Tibial artery (tissue), 4 donors: ENCODE measurements around the gene QARS1.

Experiments
- DNase-seq, 2 donors: peaks; one replicate each; pipeline ENCODE4 v3.0.0-alpha.2; 2019
- H3K27ac ChIP-seq, 2 donors: fragments of 200-600 bp; sonication (generic) in 1 of 2; 1 replicate in 1 of 2; 2 replicates in 1 of 2; pipeline ENCODE4 v1.5.1; 2018 to 2019; ENCODE audit warnings: mild to moderate bottlenecking in 1 of 2
- H3K27me3 ChIP-seq, 2 donors: fragments of 200-600 bp; sonication (generic) in 1 of 2; one replicate each; pipeline versions ENCODE4 v1.5.1 to v1.6.0; 2016 to 2019
- H3K36me3 ChIP-seq, 3 donors: fragments of 200-600 bp; sonication (generic) in 2 of 3; one replicate each; pipeline ENCODE4 v1.5.1; 2016 to 2019; ENCODE audit warnings: mild to moderate bottlenecking in 2 of 3
- H3K4me1 ChIP-seq, 4 donors: fragments of 200-600 bp; sonication (generic) in 2 of 4; 1 replicate in 3 of 4; 2 replicates in 1 of 4; pipeline ENCODE4 v1.5.1; 2016 to 2019
- H3K4me3 ChIP-seq, 2 donors: fragments of 200-600 bp; sonication (generic) in 1 of 2; 1 replicate in 1 of 2; 2 replicates in 1 of 2; pipeline ENCODE4 v1.5.1; 2018 to 2019; ENCODE audit warnings: mild to moderate bottlenecking in 2 of 2
- H3K9me3 ChIP-seq, 3 donors: fragments of 200-600 bp; sonication (generic) in 1 of 3; one replicate each; pipeline ENCODE4 v1.5.1; 2016 to 2019
- intact Hi-C: fragments of 100-400 bp; cut with DNase I; formaldehyde crosslinking; loops from one replicate; pipeline ENCODE4 v1.15.0; 2023; ENCODE audit warnings: low total_unique reads
- TF ChIP-seq, protein P1 (sequence below), 2 experiments: fragments of 200-600 bp in 1 of 2; fragments of 450-650 bp in 1 of 2; IDR thresholded peaks; one replicate each; pipeline ENCODE4 v1.5.1; 2017 to 2019; ENCODE audit warnings: antibody characterized with exemption in 2 of 2, mild to moderate bottlenecking in 1 of 2, moderate library complexity in 1 of 2

Gene QARS1

DNA sequence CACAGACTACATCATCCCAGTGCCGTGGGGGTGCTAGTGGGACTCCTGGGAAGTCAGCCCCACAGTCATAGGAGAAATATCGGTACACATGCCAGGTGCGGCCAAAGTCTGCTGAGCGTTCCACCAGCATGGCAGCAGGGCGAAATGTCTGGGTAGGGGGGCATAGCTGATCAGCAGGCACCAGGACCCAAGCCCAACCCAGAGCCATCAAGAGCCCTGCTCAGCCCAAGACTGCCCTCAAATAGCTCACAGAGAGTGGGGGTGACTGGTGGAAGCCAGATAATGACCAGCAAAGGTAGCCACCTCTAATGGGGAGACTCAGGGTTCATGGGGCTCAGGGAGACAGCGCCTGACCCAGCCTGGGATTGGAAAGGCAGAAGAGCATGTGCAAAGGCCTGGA lies 27.0 kb upstream of the QARS1 start:
- Histone ChIP-seq H3K27ac (peak overlapping the region; percentile 92 to 93), H3K4me3 (peak overlapping the region; percentile 72 to 78), H3K36me3 (peaks cover 35 to 52% (median 40%) of the 10 kb centered on the region in 3 donors), H3K9me3 (no peaks in the 10 kb centered on the region), H3K4me1 (peaks cover 0 to 51% (median 37%) of the 10 kb centered on the region in 4 donors), H3K27me3 (no peaks in the 10 kb centered on the region)
- DNase-seq = no peak
- TF ChIP-seq, protein P1, sequence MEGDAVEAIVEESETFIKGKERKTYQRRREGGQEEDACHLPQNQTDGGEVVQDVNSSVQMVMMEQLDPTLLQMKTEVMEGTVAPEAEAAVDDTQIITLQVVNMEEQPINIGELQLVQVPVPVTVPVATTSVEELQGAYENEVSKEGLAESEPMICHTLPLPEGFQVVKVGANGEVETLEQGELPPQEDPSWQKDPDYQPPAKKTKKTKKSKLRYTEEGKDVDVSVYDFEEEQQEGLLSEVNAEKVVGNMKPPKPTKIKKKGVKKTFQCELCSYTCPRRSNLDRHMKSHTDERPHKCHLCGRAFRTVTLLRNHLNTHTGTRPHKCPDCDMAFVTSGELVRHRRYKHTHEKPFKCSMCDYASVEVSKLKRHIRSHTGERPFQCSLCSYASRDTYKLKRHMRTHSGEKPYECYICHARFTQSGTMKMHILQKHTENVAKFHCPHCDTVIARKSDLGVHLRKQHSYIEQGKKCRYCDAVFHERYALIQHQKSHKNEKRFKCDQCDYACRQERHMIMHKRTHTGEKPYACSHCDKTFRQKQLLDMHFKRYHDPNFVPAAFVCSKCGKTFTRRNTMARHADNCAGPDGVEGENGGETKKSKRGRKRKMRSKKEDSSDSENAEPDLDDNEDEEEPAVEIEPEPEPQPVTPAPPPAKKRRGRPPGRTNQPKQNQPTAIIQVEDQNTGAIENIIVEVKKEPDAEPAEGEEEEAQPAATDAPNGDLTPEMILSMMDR (IDR thresholded peaks at IDR 0.05) = no peak
- intact Hi-C loops = loop anchor here (5.0 kb wide), 1 partner anchor 34 kb away; no protein-coding TSS in a partner anchor

DNA sequence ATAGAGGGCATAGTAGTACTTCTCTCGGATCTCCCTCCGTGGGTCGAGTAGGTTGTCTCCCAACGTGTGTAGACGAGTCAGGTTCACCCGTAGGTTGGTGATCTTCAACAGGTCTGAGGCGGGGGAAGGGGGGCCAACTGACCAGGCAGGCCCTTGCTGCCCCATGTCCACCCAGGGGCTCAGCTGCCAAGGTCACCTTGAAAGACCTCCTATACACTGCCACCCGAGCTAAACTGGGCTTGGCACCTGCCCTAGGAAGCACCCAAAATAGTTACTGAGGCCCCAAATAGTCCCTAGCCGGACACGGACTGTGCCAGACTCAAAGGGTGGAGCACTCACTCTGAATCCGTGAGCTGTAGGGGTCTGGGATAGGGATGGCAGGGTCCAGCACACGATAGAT lies 26.5 kb upstream of the QARS1 start:
- Histone ChIP-seq H3K4me1 (peaks cover 0 to 51% (median 37%) of the 10 kb centered on the region in 4 donors), H3K27me3 (no peaks in the 10 kb centered on the region), H3K4me3 (peak overlapping the region; percentile 72 to 78), H3K9me3 (no peaks in the 10 kb centered on the region), H3K36me3 (peaks cover 40 to 57% (median 46%) of the 10 kb centered on the region in 3 donors), H3K27ac (peak overlapping the region; percentile 92 to 93)
- TF ChIP-seq, protein P1 (IDR thresholded peaks at IDR 0.05) = no peak
- intact Hi-C loops = loop anchor here (5.0 kb wide), 1 partner anchor 34 kb away; no protein-coding TSS in a partner anchor
- DNase-seq = no peak

DNA sequence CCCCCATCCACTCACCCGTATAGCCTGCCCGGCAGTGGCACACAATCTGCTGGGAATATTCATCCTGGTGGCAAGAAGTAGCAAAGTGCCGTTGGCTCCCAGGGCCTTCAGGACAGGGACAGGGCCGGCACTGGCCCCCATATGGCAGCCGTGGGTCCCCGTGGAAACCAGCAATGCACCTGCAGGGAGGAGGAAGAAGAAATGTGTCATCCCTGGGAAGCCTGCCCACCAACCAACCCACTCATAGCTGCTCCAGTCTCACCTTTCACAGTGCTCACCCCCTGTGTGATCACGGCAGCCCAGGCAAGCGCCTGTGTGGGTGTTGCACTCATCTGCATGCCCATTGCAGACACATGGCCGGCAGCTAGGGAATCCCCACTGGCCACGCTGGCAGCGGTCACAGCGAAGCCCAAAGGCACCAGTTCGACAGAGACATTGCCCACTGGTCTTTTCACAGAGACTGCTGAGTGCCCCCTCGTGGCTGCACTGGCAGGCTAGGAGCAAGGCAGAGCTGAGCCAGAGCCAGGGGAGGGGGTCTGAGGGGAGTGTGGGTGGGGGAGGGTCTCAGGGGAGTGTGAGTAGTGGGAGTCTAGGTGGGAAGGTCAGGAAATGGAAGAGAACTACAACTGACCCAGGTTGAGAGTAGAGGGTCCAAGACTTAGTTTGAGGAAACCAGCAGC lies 20.6 kb upstream of the QARS1 start:
- Histone ChIP-seq H3K4me3 (no peak overlapping the region), H3K4me1 (peaks cover 0 to 17% (median 7%) of the 10 kb centered on the region in 4 donors), H3K36me3 (peaks cover 76 to 92% (median 87%) of the 10 kb centered on the region in 3 donors), H3K27ac (no peak overlapping the region), H3K9me3 (no peaks in the 10 kb centered on the region), H3K27me3 (no peaks in the 10 kb centered on the region)
- TF ChIP-seq, protein P1 (IDR thresholded peaks at IDR 0.05) = no peak
- DNase-seq = no peak
- intact Hi-C loops = no loop called here

DNA sequence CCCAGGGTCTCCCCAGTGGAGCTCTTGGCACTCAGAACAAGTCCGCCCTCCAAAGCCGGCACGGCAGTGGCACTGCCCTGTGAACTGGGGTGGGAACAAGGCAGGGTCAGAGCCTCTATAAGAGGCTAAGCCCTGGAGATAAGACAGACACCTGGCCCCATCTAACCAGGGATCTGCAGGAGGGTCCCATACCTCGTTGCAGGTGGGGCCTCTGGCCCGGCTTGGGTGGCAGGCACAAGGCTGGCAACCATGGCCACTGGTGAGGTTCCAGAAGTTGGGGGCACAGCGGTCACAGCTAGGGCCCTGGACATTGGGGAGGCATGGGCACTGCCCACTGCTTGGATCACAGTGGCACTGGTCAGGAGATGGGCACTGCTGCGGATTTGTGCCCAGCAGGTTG lies 19.6 kb upstream of the QARS1 start:
- no peak overlapping the region for H3K27ac ChIP-seq
- peaks cover 69 to 82% (median 78%) of the 10 kb centered on the region in 3 donors for H3K36me3 ChIP-seq
- intact Hi-C loops = no loop called here
- TF ChIP-seq, protein P1 (IDR thresholded peaks at IDR 0.05) = no peak
- peaks cover 4 to 18% (median 10%) of the 10 kb centered on the region in 4 donors for H3K4me1 ChIP-seq
- no peak overlapping the region for H3K4me3 ChIP-seq
- H3K9me3 ChIP-seq = no peaks in the 10 kb centered on the region
- DNase-seq = no peak
- H3K27me3 ChIP-seq = no peaks in the 10 kb centered on the region

DNA sequence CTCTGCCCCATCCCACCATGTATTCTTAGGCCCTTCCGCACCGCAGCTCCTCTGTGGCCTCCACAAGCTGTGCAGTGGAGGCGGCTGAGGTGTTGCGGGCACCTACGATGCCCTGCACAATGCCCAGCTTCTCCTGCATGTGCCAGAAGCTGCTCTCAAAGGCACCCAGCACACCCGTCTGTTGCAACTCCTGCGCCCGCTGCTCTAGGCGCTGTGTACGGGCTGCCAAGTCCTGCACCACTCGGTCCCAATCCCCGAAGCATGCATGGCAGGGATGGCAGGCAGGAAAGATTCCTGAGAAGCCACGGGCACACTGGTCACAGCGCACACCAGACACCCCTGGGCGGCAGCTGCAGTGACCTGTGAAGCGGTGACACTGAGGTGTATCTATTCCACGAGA lies 19.1 kb upstream of the QARS1 start:
- TF ChIP-seq, protein P1 (IDR thresholded peaks at IDR 0.05) = no peak
- intact Hi-C loops = no loop called here
- Histone ChIP-seq H3K27me3 (no peaks in the 10 kb centered on the region), H3K9me3 (no peaks in the 10 kb centered on the region), H3K4me1 (peaks cover 5 to 22% (median 14%) of the 10 kb centered on the region in 4 donors), H3K4me3 (no peak overlapping the region), H3K36me3 (peaks cover 64 to 81% (median 77%) of the 10 kb centered on the region in 3 donors), H3K27ac (no peak overlapping the region)
- DNase-seq = no peak
